ENCODE results near the gene PDE4B.

Gene PDE4B

GRCh38 chr1:66348776-66349175, 556.1 kb downstream of the PDE4B start:
- DNase-seq = no peak

- no peak for DNase-seq
Measured at GRCh38 chr1:66349242-66349641, 556.5 kb downstream of the PDE4B start.

GRCh38 chr1:66350001-66350547, 557.4 kb downstream of the PDE4B start:
- DNase-seq = no peak

GRCh38 chr1:66351478-66351877, 558.8 kb downstream of the PDE4B start:
- DNase-seq = no peak

- DNase-seq = peak; percentile 87
Measured at GRCh38 chr1:66351913-66352312, 559.2 kb downstream of the PDE4B start.

- DNase-seq = no peak
Measured at GRCh38 chr1:66352792-66353191, 560.1 kb downstream of the PDE4B start.

GRCh38 chr1:66353257-66353656, 560.6 kb downstream of the PDE4B start:
- DNase-seq = peak; percentile 70

- peak; percentile 74 for DNase-seq
Measured at GRCh38 chr1:66354311-66355201, 561.9 kb downstream of the PDE4B start.

GRCh38 chr1:66355756-66356155, 563.1 kb downstream of the PDE4B start:
- DNase-seq = no peak

GRCh38 chr1:66356605-66357004, 563.9 kb downstream of the PDE4B start:
- no peak for DNase-seq

GRCh38 chr1:66357021-66357420, 564.3 kb downstream of the PDE4B start:
- DNase-seq = no peak

- no peak for DNase-seq
Measured at GRCh38 chr1:66357478-66358197, 564.9 kb downstream of the PDE4B start.

- DNase-seq = no peak
Measured at GRCh38 chr1:66359269-66359668, 566.6 kb downstream of the PDE4B start.

- no peak for DNase-seq
Measured at GRCh38 chr1:66359815-66360214, 567.1 kb downstream of the PDE4B start.

- DNase-seq = no peak
Measured at GRCh38 chr1:66360285-66360724, 567.6 kb downstream of the PDE4B start.

- DNase-seq = no peak
Measured at GRCh38 chr1:66364578-66365391, 572.1 kb downstream of the PDE4B start.

GRCh38 chr1:66365635-66366034, 572.9 kb downstream of the PDE4B start:
- DNase-seq = no peak

GRCh38 chr1:66366634-66367033, 573.9 kb downstream of the PDE4B start:
- no peak for DNase-seq

GRCh38 chr1:66367369-66367768, 574.7 kb downstream of the PDE4B start:
- no peak for DNase-seq

- DNase-seq = no peak
Measured at GRCh38 chr1:66368261-66368660, 575.6 kb downstream of the PDE4B start.

GRCh38 chr1:66370462-66370971, 577.8 kb downstream of the PDE4B start:
- DNase-seq = no peak

- no peak for DNase-seq
Measured at GRCh38 chr1:66371233-66372005, 578.7 kb downstream of the PDE4B start.
